CD14-positive monocyte (primary cell): ENCODE results near the gene POLD2. TPM values are rescaled to one million over a fixed set of nuclear protein-coding genes. Genes with fewer than 3 reads are reported as not detected.
A peak's percentile ranks its signal among the peaks of the same experiment; 100 is the strongest.

Source experiments
- DNase-seq, 3 donors: peaks; one replicate each; pipeline ENCODE4 v3.0.0-alpha.2; 2011 to 2022
- H2AFZ ChIP-seq: 2 replicates; pipeline ENCODE4 v1.6.0; 2012; ENCODE audit warnings: mild to moderate bottlenecking, low read depth, low read length, inconsistent platforms; ENCODE audit not compliant: insufficient read depth, poor library complexity, severe bottlenecking
- H3K27ac ChIP-seq, 2 donors: 1 replicate in 1 of 2; 2 replicates in 1 of 2; pipeline ENCODE4 v1.5.1; 2012 to 2013; ENCODE audit warnings: low read length in 2 of 2, control low read depth in 1 of 2, inconsistent platforms in 1 of 2, low read depth in 1 of 2, mild to moderate bottlenecking in 1 of 2
- H3K27me3 ChIP-seq, 2 donors: one replicate each; pipeline versions ENCODE4 v1.6.0 to v1.6.1; 2011 to 2013; ENCODE audit warnings: low read length in 2 of 2; ENCODE audit not compliant: control insufficient read depth in 2 of 2, insufficient read depth in 2 of 2
- H3K36me3 ChIP-seq, 2 donors: replicated peaks in 1 of 2; 1 replicate in 1 of 2; 2 replicates in 1 of 2; pipeline versions ENCODE4 v1.5.1 to v1.6.1; 2012 to 2013; ENCODE audit warnings: low read length in 2 of 2, control low read depth in 1 of 2, inconsistent platforms in 1 of 2, mild to moderate bottlenecking in 1 of 2; ENCODE audit not compliant: insufficient read depth in 2 of 2, control insufficient read depth in 1 of 2
- H3K4me1 ChIP-seq, 2 donors: 1 replicate in 1 of 2; 2 replicates in 1 of 2; pipeline versions ENCODE4 v1.5.1 to v1.6.1; 2012 to 2013; ENCODE audit warnings: low read length in 2 of 2, control low read depth in 1 of 2, inconsistent platforms in 1 of 2, mild to moderate bottlenecking in 1 of 2, moderate library complexity in 1 of 2; ENCODE audit not compliant: insufficient read depth in 2 of 2, control insufficient read depth in 1 of 2
- H3K4me2 ChIP-seq: replicated peaks from 2 replicates; pipeline ENCODE3; 2012; ENCODE audit warnings: low read length, moderate library complexity, mild to moderate bottlenecking; ENCODE audit not compliant: poor library complexity, severe bottlenecking; ENCODE audit errors: extremely low read depth
- H3K4me3 ChIP-seq, 3 experiments: fragments of 200-600 bp in 1 of 3; sonication (generic) in 1 of 3; replicated peaks in 1 of 3; 1 replicate in 2 of 3; 2 replicates in 1 of 3; pipeline ENCODE4 v1.5.1; 2011 to 2013; ENCODE audit warnings: low read length in 3 of 3, mild to moderate bottlenecking in 3 of 3, control low read depth in 2 of 3, low read depth in 2 of 3, inconsistent platforms in 1 of 3, moderate library complexity in 1 of 3
- H3K79me2 ChIP-seq: 2 replicates; pipeline ENCODE4 v1.6.0; 2012; ENCODE audit warnings: mild to moderate bottlenecking, control low read depth, inconsistent platforms, low read length, moderate library complexity; ENCODE audit not compliant: insufficient read depth
- H3K9ac ChIP-seq: 2 replicates; pipeline ENCODE4 v1.6.0; 2017; ENCODE audit warnings: low read length, mild to moderate bottlenecking; ENCODE audit not compliant: insufficient read depth, poor library complexity, severe bottlenecking
- H3K9me3 ChIP-seq, 2 donors: replicated peaks in 1 of 2; 1 replicate in 1 of 2; 2 replicates in 1 of 2; pipeline versions ENCODE4 v1.5.1 to v1.6.1; 2012 to 2013; ENCODE audit warnings: low read length in 2 of 2, control low read depth in 1 of 2; ENCODE audit not compliant: control insufficient read depth in 1 of 2, insufficient read depth in 1 of 2
- H4K20me1 ChIP-seq: 2 replicates; pipeline ENCODE4 v1.6.0; 2012; ENCODE audit warnings: mild to moderate bottlenecking, low read length, control low read depth, moderate library complexity; ENCODE audit not compliant: insufficient read depth
- H3K27ac Mint-ChIP-seq, 7 donors: one replicate each; pipeline ENCODE4 v1.8.0; 2020; ENCODE audit warnings: mild to moderate bottlenecking in 7 of 7, mixed read lengths in 7 of 7, moderate library complexity in 6 of 7, inconsistent platforms in 2 of 7
- H3K27me3 Mint-ChIP-seq, 3 donors: one replicate each; pipeline ENCODE4 v1.8.0; 2021 to 2022; ENCODE audit warnings: low read depth in 3 of 3, mild to moderate bottlenecking in 3 of 3, mixed read lengths in 3 of 3, moderate library complexity in 3 of 3, inconsistent platforms in 1 of 3
- H3K36me3 Mint-ChIP-seq, 2 donors: one replicate each; pipeline ENCODE4 v1.8.0; 2020; ENCODE audit warnings: mixed read lengths in 2 of 2, inconsistent platforms in 1 of 2, mild to moderate bottlenecking in 1 of 2
- H3K4me1 Mint-ChIP-seq: one replicate; pipeline ENCODE4 v1.8.0; 2020; ENCODE audit warnings: mild to moderate bottlenecking, mixed read lengths
- H3K4me3 Mint-ChIP-seq, 2 donors: one replicate each; pipeline ENCODE4 v1.8.0; 2020; ENCODE audit warnings: mild to moderate bottlenecking in 2 of 2, mixed read lengths in 2 of 2, moderate library complexity in 1 of 2
- H3K9me3 Mint-ChIP-seq, 7 donors: one replicate each; pipeline ENCODE4 v1.8.0; 2020 to 2022; ENCODE audit warnings: mixed read lengths in 7 of 7, mild to moderate bottlenecking in 6 of 7, moderate library complexity in 6 of 7, inconsistent platforms in 2 of 7
- CTCF ChIP-seq: fragments of 200-600 bp; IDR thresholded peaks from one replicate; pipeline ENCODE4 v1.8.0; 2022; ENCODE audit warnings: antibody characterized with exemption, mild to moderate bottlenecking
- WGBS: methylation state at CpG from one replicate; pipeline ENCODE4 v1.1.5; 2013; ENCODE audit warnings: missing lambda C conversion rate; ENCODE audit not compliant: insufficient coverage; 5-methylcytosine and 5-hydroxymethylcytosine counted together
- intact Hi-C, 2 donors: fragments of 100-400 bp; cut with micrococcal nuclease; formaldehyde crosslinking; loops; one replicate each; pipeline versions ENCODE4 v1.15.0 to v1.15.1; 2023
- polyA plus RNA-seq, 3 donors: library from polyadenylated mRNA; depleted of rRNA in 1 of 3; unstranded in 2 of 3; stranded (reverse) in 1 of 3; fragments of 300-500 nt in 2 of 3; fragments of >200 nt in 1 of 3; fragmentation: Illumina TruSeq in 2 of 3; gene quantifications; 1 replicate in 2 of 3; 2 replicates in 1 of 3; pipeline ENCODE4 v1.2.3, GENCODE V29; 2012 to 2021

The POLD2 gene
- polyA plus RNA-seq, 3 donors, result 24.1 to 27.1 (median 25.7) TPM

- Histone ChIP-seq H4K20me1 (no peaks in the 10 kb centered on the region), H3K79me2 (no peaks in the 10 kb centered on the region), H2AFZ (no peak overlapping the region), H3K36me3 (no peaks in the 10 kb centered on the region), H3K9me3 (no peaks in the 10 kb centered on the region), H3K4me2 (no peak overlapping the region), H3K9ac (no peak overlapping the region), H3K27ac (no peak overlapping the region), H3K4me3 (no peak overlapping the region), H3K4me1 (no peaks in the 10 kb centered on the region), H3K27me3 (no peaks in the 10 kb centered on the region)
- Mint-ChIP-seq H3K9me3 (peaks cover 0 to 3% (median 0%) of the 10 kb centered on the region in 7 donors), H3K4me1 (no peaks in the 10 kb centered on the region), H3K27me3 (peaks cover 3 to 5% (median 5%) of the 10 kb centered on the region in 3 donors), H3K4me3 (no peak overlapping the region), H3K27ac (no peak overlapping the region), H3K36me3 (no peaks in the 10 kb centered on the region)
- WGBS, result 92% methylated on average over 12 of the region's 15 CpGs
- no peak for TF ChIP-seq CTCF
- intact Hi-C loops, result no loop called here
- no peak for DNase-seq
Measured at GRCh38 chr7:44157116-44158080, 34.0 kb upstream of the POLD2 start.

- Histone ChIP-seq H3K4me1 (no peaks in the 10 kb centered on the region), H3K4me2 (no peak overlapping the region), H3K36me3 (no peaks in the 10 kb centered on the region), H3K27ac (no peak overlapping the region), H2AFZ (no peak overlapping the region), H3K4me3 (no peak overlapping the region), H4K20me1 (no peaks in the 10 kb centered on the region), H3K79me2 (no peaks in the 10 kb centered on the region), H3K9me3 (no peaks in the 10 kb centered on the region), H3K27me3 (no peaks in the 10 kb centered on the region), H3K9ac (no peak overlapping the region)
- no peak for TF ChIP-seq CTCF
- intact Hi-C loops, result no loop called here
- Mint-ChIP-seq H3K4me3 (no peak overlapping the region), H3K27ac (peak overlapping the region in 1 of 7 donors; percentile 50), H3K9me3 (no peaks in the 10 kb centered on the region), H3K27me3 (peaks cover 2 to 3% (median 3%) of the 10 kb centered on the region in 3 donors), H3K4me1 (no peaks in the 10 kb centered on the region), H3K36me3 (no peaks in the 10 kb centered on the region)
- no peak for DNase-seq
- WGBS, result no CpG with 5 or more reads among the region's 4 CpGs
Measured at GRCh38 chr7:44156453-44157010, 33.2 kb upstream of the POLD2 start.
